ENCODE measurements around the gene ETV6. TPM values are rescaled to one million over a fixed set of nuclear protein-coding genes. Genes with fewer than 3 reads are reported as not detected.

Gene ETV6
- total RNA-seq, 4 donors from 2014 or later = 17.7 to 27.1 (median 25.0) TPM

GRCh38 chr12:11707535-11707934 lies 58.1 kb downstream of the ETV6 start:
- intact Hi-C loops (cut with DNase I; ENCODE audit: low total_unique reads) = no loop called here
- no peak for TF ChIP-seq POLR2A (IDR thresholded peaks at IDR 0.05)
- no peak for TF ChIP-seq CTCF (IDR thresholded peaks at IDR 0.05)
- H3K4me3 ChIP-seq (ENCODE audit: low read depth, poor library complexity, severe bottlenecking) = no peak overlapping the region
- no peak for DNase-seq (ENCODE audit: low spot score in 2 of 2)
- 31 to 51% methylated on average over 7 of the region's 7 CpGs for WGBS, 2 donors

GRCh38 chr12:11709513-11709912 lies 60.0 kb downstream of the ETV6 start:
- TF ChIP-seq POLR2A (IDR thresholded peaks at IDR 0.05) (no peak), CTCF (IDR thresholded peaks at IDR 0.05) (no peak)
- H3K4me3 ChIP-seq (ENCODE audit: low read depth, poor library complexity, severe bottlenecking) = no peak overlapping the region
- no peak for DNase-seq (ENCODE audit: low spot score in 2 of 2)
- 90 to 94% methylated on average over 4 of the region's 4 CpGs for WGBS, 2 donors
- intact Hi-C loops (cut with DNase I; ENCODE audit: low total_unique reads) = no loop called here

GRCh38 chr12:11710431-11710830 lies 61.0 kb downstream of the ETV6 start:
- no peak overlapping the region for H3K4me3 ChIP-seq (ENCODE audit: low read depth, poor library complexity, severe bottlenecking)
- intact Hi-C loops (cut with DNase I; ENCODE audit: low total_unique reads) = no loop called here
- TF ChIP-seq CTCF (IDR thresholded peaks at IDR 0.05) = no peak
- TF ChIP-seq POLR2A (IDR thresholded peaks at IDR 0.05) = no peak
- 91 to 97% methylated on average over 6 of the region's 6 CpGs for WGBS, 2 donors
- DNase-seq (ENCODE audit: low spot score in 2 of 2) = no peak

GRCh38 chr12:11710906-11711305 lies 61.4 kb downstream of the ETV6 start:
- intact Hi-C loops (cut with DNase I; ENCODE audit: low total_unique reads) = no loop called here
- H3K4me3 ChIP-seq (ENCODE audit: low read depth, poor library complexity, severe bottlenecking) = no peak overlapping the region
- no peak for TF ChIP-seq CTCF (IDR thresholded peaks at IDR 0.05)
- TF ChIP-seq POLR2A (IDR thresholded peaks at IDR 0.05) = no peak
- 59 to 73% methylated on average over 3 of the region's 3 CpGs for whole genome bisulfite sequencing, 2 donors
- DNase-seq (ENCODE audit: low spot score in 2 of 2) = no peak

- H3K4me3 ChIP-seq (ENCODE audit: low read depth, poor library complexity, severe bottlenecking) = no peak overlapping the region
- DNase-seq (ENCODE audit: low spot score in 2 of 2) = peak in 1 of 2 donors; percentile 30
- TF ChIP-seq CTCF (IDR thresholded peaks at IDR 0.05) (no peak), POLR2A (IDR thresholded peaks at IDR 0.05) (no peak)
- intact Hi-C loops (cut with DNase I; ENCODE audit: low total_unique reads) = no loop called here
- WGBS, 2 donors = 71 to 74% methylated on average over 9 of the region's 9 CpGs
These were observed 62.3 kb downstream of the ETV6 start for GRCh38 chr12:11711651-11712327.

- 97 to 98% methylated on average over 6 of the region's 6 CpGs for WGBS, 2 donors
- H3K4me3 ChIP-seq (ENCODE audit: low read depth, poor library complexity, severe bottlenecking) = no peak overlapping the region
- no peak for DNase-seq (ENCODE audit: low spot score in 2 of 2)
- no peak for TF ChIP-seq CTCF (IDR thresholded peaks at IDR 0.05)
- TF ChIP-seq POLR2A (IDR thresholded peaks at IDR 0.05) = no peak
- intact Hi-C loops (cut with DNase I; ENCODE audit: low total_unique reads) = no loop called here
These were observed 63.0 kb downstream of the ETV6 start for GRCh38 chr12:11712491-11712890.

Measured in lower leg skin (tissue), 4 donors.